NCI-H187 treated with DMSO at 0.1 percent for 48 hours (cell line): ENCODE results near the gene HAL.

Experiments used
- DNase-seq: peaks from one replicate; lab custom pipeline; 2025; lab: John Stamatoyannopoulos, UW

The HAL gene

DNA sequence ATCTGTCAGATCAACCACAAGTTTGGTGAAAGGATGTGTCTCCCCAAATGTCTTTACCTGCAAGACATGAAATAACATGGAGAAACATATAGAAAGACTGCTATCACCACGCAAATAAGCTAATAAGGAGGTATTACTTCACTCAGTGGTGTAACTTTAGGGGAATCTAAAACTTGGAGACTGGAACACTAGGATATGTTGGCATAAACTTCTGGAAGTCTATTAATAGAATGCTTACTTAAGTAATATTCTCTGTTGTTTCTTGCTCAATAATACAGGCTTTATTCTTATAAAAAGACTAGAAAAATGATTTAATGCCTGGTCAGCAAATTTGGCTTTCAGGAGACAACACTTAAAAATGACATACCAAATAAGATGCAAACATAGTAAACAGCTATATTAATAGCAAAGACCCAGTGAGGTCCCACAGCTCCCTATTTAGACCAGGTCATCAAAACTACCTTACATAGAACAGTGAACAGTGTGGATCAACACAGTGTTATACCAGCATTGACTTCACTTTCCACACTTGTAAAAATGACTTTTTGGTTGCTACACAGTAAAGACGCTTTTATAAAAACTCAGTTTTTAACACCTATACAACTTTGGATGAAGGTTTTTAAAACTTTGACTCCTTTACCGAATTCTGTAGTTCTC is 18.9 kb upstream of the HAL start:
- no peak for DNase-seq

GRCh38 chr12:96007729-96008128 is 11.6 kb upstream of the HAL start:
- no peak for DNase-seq

- no peak for DNase-seq
These were observed 10.6 kb upstream of the HAL start for GRCh38 chr12:96006727-96007126.

DNA sequence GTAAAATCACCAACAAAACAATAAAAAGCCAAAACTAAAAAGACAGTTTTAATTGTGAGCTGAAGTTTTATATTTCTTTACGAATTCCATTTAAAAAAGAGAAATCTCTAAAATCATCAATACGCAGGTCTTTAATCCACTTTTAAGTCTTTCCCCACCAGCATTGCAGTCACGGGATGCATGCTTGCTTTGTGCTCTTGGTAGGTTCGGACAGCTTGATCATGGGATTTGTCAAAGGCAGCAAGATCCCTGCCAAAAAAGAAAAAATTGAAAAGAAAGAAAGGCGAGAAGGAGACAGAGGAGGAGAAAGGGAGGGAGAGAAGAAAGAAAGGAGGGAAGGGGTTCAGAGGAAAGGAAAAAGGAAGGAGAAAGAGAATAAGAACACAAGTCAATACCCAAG is 4.7 kb upstream of the HAL start:
- no peak for DNase-seq

- no peak for DNase-seq
These were observed 3.3 kb upstream of the HAL start for GRCh38 chr12:95999484-95999883.

DNA sequence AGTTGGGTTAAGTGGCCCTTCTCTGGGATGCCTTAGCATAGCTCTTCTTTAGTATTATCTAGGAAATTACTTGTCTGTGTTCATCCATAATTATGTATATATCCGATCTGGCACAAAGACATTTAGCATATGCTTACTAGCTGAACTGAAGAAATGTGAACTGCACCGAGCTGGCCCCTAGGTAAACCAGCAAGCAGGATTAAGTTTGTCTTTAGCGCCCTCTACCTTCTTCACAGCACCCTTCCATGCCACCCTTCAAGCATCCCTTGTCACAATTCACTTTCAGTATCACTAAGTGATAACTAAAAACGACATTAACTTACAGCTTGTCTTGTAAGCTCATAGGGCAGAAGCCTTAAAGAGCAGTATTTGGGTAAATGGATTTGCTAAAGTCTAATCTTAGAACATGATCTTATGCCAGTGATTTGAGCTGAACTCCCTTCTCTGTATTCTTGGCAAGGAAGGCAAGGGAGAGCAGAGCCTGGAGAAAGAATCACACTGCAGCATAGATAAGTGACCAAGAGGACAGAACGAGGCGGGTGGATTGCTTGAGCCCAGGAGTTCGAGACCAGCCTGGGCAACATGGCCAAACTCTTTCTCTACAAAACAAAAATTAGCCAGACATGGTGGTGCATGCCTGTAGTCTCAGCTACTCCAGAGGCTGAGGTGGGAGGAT is 2.6 kb upstream of the HAL start:
- DNase-seq, result no peak

DNA sequence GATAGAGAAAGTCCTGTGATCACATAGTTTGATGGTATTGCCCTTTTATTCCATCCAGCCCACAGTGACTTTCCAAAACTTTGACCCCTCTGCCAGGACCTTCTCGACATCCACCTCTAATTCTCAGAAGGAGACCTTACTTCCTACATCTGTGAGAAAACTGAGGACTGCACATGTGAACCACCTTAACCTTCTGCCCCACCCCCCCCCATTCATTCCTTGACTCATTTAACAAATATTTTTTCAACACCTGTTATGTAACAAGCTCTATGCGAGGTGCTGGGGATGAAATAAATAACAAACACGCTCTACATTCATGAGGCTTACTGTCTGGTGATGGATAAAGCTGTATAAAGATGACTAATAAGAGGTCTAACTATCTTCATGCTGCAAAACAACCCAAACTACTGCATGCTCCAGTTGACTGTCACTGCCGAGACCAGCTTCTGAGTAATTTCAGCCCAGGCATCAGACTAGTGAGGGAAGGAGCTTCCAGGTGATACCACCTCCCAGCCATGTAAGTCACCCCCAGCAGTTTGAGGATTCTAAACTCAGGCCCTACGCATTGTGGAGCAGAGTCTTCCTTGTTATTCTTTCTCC is 1.9 kb upstream of the HAL start:
- no peak for DNase-seq

GRCh38 chr12:95997276-95997675 is 1.1 kb upstream of the HAL start:
- DNase-seq, result no peak

DNA sequence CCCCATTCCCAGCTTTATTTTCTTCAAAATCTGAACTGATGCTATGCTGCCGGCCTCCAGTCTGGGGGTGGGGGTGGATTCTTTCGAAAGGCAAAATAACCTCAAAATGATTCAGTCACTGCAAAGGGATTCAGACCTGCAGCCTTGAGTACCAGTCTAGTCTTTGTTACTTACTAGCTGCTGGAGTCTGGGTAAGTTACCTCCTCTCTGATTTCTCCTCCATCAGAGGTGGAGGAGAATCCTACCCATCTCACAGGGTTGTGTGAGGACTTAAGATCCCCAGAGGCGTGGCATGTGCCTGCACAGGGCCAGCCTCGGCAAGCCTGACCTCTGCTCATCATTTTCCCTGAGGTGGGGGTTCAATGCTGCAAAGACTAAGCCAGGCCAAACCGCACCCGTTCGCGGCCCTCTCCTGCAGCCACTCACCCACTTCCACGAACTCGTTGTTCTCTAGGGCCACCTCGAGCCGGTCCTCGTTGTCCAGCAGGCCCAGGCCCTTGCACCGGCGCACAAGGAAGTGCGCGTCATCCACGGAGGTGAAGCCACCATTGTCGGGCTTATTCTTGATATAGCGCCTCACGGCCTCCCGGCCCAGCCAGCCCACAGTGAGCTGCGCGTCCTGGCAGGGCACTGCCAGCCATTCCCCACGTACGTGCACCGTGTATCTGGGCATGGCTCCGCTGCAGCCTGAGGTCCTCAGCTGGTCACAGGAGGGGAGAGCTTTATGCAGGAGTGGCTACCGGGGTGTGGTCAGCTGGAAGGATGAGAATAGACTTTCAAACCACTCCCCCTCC is 709 bp downstream of the HAL start:
- DNase-seq, result no peak

- no peak for DNase-seq
These were observed 1.7 kb downstream of the HAL start for GRCh38 chr12:95994476-95994875.

GRCh38 chr12:95993907-95994306 is 2.2 kb downstream of the HAL start:
- no peak for DNase-seq

- DNase-seq, result no peak
These were observed 6.0 kb downstream of the HAL start for GRCh38 chr12:95990136-95990535.

GRCh38 chr12:95989504-95990123 is 6.5 kb downstream of the HAL start:
- DNase-seq, result no peak

DNA sequence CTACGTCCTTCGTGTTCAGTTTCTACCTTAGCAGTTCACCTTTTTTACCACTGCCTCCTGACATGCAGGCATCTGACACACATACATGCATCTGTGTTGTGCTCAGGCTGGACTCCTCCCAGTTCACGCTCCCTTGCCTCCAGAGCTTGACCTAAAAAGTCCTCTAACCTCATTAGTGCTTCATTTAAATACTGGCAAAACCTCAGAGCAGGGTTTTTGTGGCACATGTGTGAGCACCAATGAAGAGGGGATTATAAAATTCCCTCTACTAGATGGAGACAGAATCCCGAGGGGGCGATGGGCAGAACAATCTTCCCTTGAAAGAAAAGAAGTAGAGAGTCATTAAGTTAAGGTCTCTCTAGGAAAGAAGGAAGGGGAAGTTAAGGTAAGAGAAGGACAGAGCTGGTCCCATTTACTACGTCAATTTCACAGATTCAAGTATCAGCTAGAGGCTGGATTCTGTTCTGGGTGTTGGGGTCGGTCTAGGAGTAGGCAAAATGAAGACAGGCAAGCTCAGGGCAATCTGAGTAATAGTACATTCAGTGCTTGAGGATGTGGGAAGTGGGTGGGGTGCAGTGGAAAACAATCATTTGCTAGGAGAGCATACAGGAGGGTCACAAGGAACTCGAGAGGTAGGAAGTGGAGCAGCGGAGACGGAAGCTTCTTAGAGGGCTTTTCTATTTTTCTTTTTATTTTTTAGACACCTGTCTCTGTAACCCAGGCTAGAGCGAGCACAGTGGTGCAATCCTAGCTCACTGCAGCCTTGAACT is 7.5 kb downstream of the HAL start:
- DNase-seq, result no peak

DNA sequence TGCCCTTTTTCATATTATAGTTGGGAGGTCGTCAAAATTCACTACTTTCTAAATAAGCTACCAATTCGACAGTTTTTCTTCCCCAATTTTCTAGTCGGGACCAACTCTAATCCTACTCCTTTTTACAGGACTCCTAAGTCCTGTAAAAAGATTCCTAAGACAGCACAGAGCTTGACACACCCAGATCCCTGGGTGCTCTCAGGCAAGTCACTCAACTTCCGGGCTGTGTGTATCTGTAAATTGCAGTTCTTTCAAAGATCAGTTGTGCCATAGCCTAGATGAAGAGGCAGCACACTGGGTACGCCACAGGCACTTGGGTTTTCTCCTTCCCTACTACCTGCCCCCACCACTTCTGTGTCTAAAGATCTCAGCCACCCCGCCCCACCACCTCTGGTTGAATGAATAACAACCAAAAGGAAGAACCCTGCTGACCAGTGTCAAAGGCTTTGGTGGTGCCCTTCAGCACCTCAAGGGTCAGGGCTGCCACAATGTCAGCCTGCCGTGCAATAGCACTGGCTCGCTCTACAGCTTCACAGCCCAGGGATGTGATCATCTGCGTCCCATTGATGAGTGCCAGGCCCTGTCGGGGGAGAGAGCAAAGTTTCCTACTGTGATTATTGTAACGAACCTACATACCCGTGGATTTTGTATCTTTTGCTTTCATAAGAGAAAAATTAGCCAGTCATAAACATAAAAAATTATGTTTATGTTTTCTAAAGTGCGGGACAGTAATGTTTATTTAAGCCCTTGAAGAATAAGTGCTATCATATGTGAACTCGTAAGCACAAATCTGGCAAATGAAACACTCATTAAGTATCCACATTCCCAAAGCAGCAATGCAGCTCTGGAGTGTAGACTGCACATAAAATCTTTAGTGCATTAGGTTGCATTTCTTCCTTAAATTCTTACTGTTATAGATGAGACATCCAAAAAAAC is 9.2 kb downstream of the HAL start:
- DNase-seq, result no peak

DNA sequence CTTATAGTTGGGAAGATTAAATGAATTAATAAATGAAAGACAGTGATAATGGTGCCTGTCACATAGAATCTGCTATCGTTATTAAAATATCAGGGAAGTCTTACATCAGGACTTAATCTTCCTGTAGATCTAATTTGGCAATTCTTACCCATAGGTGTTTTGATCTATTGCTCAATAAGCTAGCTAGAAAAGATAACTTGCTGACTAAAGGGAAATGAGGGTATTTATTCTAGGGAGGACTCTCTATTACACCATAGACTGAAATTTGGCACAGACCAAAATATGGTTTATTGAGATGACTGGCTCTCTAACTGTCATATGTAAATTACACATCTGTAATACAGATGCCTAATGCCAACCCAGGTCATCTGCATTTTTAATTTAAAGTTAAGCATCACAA is 11.5 kb downstream of the HAL start:
- no peak for DNase-seq

DNA sequence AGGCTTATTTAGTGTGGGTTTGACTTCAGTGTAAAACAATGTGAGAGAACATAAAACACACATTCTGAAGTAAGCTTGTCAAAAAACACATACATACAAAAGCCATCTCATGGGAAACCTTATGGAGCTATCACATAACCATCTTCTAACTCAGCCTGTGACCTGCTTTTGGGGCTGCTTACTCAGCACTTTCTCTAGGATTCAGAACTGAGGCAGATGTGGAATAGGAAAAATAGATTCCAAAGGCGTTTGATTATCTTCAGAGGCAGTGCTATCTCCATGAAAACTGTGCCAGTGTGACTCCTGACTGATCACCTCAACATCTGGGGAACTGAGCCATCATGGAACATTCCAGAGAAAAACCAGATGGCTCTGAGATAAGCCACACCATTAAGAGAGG is 13.5 kb downstream of the HAL start:
- DNase-seq, result no peak

DNA sequence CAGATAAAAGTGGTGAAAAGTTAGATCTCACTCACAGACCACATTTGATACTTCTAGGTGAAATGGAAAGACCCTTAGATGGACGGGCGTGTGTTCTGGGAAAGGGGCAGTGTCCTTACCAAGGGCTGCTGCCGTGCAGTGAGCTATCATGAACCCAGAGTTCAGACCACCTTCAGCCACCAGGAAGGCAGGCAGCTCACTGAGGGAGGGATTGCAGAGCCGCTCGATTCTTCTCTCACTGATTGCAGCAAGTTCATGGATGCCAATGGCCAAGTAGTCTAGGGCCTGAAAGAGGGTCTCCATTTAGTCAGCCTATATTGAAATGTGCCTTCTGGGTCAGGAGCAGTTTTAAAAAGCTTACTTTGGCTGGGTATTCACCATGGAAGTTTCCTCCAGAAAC is 15.7 kb downstream of the HAL start:
- DNase-seq, result no peak

GRCh38 chr12:95978774-95979173 is 17.4 kb downstream of the HAL start:
- DNase-seq, result no peak

DNA sequence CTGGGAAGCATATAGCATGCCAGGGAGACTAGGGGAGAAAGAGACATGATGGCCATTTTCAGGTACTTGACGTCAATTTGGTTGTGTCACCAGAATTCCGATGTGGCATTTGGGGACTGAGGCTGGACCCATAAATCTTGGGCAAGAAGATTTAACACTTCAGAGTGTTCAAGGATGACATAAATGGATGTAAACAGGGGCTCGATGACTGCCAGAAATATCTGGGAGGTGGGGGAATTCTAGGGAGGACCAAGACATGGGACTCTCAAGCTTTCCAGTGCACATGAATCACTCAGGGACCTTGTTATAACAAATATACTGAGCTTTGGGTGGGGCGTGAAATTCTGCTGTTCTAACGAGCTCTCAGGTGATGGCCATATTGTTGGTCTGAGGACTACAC is 17.8 kb downstream of the HAL start:
- DNase-seq, result no peak
